ENCODE measurements around the gene TRAF3IP3.

- TF ChIP-seq CTCF (IDR thresholded peaks at IDR 0.05; ENCODE audit: low read length) (no peak), EZH2phosphoT487 (IDR thresholded peaks at IDR 0.05; ENCODE audit: low read length) (no peak)
Observed at GRCh38 chr1:209785592-209785991, 29.7 kb downstream of the TRAF3IP3 start.
